IMR-90 (cell line): ENCODE results near the gene MSI2.

Experiments
- CTCF ChIP-seq: conservative IDR thresholded peaks from 2 replicates; pipeline ENCODE4 v1.5.1; 2012; ENCODE audit warnings: mild to moderate bottlenecking, low read depth, low read length, improper control_type of control experiment
- FOS ChIP-seq: fragments of 150-350 bp; IDR thresholded peaks from 2 replicates; pipeline ENCODE4 v1.6.1; 2016; ENCODE audit warnings: low read depth, low read length
- MAFK ChIP-seq: IDR thresholded peaks from 2 replicates; pipeline ENCODE4 v1.6.1; 2012; ENCODE audit warnings: low read depth, low read length, improper control_type of control experiment
- MXI1 ChIP-seq: IDR thresholded peaks from 2 replicates; pipeline ENCODE4 v1.6.1; 2012; ENCODE audit warnings: low read depth, mild to moderate bottlenecking, low read length, moderate library complexity, borderline replicate concordance
- NFE2L2 ChIP-seq: fragments of 150-350 bp; IDR thresholded peaks from 2 replicates; pipeline ENCODE4 v1.6.1; 2016; ENCODE audit warnings: low read depth, mild to moderate bottlenecking, low read length
- POLR2A ChIP-seq: IDR thresholded peaks from 2 replicates; pipeline ENCODE4 v1.6.1; 2012; ENCODE audit warnings: mild to moderate bottlenecking, low read depth, low read length
- RAD21 ChIP-seq: IDR thresholded peaks from 2 replicates; pipeline ENCODE4 v1.6.1; 2012; ENCODE audit warnings: low read length, improper control_type of control experiment
- RFX5 ChIP-seq: IDR thresholded peaks from 2 replicates; pipeline ENCODE4 v1.8.0; 2012; ENCODE audit warnings: low read depth, mild to moderate bottlenecking, low read length, moderate library complexity
- SMC3 ChIP-seq: fragments of 150-350 bp; IDR thresholded peaks from 2 replicates; pipeline ENCODE4 v1.6.1; 2016; ENCODE audit warnings: low read depth, mild to moderate bottlenecking, antibody characterized with exemption, low read length, moderate library complexity
- USF2 ChIP-seq: fragments of 150-350 bp; IDR thresholded peaks from 2 replicates; pipeline ENCODE4 v1.6.1; 2017; ENCODE audit warnings: mild to moderate bottlenecking, antibody characterized with exemption, low read length, low read depth

GRCh38 chr17:57568340-57568739 is 312.0 kb downstream of the MSI2 start:
- TF ChIP-seq RFX5 (no peak), RAD21 (no peak), USF2 (no peak), CTCF (no peak), MAFK (no peak), POLR2A (no peak), SMC3 (no peak), MXI1 (no peak), FOS (no peak), NFE2L2 (no peak)
